C4-2B (cell line): ENCODE data around the gene CRYBB1.

Source experiments
- ZFX ChIP-seq: fragments of 450-650 bp; IDR thresholded peaks from 2 replicates; pipeline ENCODE4 v1.6.1; 2017
- TF ChIP-seq, protein P1 (sequence below): fragments of 450-650 bp; conservative IDR thresholded peaks from 2 replicates; pipeline ENCODE4 v1.5.1; 2017; ENCODE audit warnings: mild to moderate bottlenecking

DNA sequence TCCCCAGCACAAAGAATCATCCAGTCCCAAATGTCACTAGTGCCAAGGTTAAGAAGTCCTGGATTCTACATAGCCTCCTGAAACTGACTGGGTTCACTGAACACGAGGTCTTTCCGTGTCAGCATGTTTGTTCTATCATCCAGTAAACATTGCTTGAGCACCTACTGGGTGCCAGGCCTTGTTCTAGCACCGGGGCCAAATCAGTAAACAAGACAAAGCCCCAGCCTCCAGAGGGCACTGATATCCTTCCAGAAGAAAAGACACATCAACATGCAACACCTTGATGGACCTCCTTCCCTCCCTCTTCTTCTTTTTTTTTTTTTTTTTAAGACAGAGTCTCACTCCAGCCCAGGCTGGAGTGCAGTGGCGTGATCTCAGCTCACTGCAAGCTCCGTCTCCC is 54.8 kb downstream of the CRYBB1 start:
- TF ChIP-seq, protein P1, sequence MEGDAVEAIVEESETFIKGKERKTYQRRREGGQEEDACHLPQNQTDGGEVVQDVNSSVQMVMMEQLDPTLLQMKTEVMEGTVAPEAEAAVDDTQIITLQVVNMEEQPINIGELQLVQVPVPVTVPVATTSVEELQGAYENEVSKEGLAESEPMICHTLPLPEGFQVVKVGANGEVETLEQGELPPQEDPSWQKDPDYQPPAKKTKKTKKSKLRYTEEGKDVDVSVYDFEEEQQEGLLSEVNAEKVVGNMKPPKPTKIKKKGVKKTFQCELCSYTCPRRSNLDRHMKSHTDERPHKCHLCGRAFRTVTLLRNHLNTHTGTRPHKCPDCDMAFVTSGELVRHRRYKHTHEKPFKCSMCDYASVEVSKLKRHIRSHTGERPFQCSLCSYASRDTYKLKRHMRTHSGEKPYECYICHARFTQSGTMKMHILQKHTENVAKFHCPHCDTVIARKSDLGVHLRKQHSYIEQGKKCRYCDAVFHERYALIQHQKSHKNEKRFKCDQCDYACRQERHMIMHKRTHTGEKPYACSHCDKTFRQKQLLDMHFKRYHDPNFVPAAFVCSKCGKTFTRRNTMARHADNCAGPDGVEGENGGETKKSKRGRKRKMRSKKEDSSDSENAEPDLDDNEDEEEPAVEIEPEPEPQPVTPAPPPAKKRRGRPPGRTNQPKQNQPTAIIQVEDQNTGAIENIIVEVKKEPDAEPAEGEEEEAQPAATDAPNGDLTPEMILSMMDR, result no peak
- TF ChIP-seq ZFX, result no peak
